Activated naive CD4-positive, alpha-beta T cell treated with anti-CD3 and anti-CD28 coated beads, Interleukin-2, amount 50 U/mL, for 72 hours (primary cell): ENCODE measurements around the gene PDE1A. TPM values are rescaled to one million over a fixed set of nuclear protein-coding genes. Genes with fewer than 3 reads are reported as not detected.
"Not testable (repeated sequence)": the region's sequence is repeated elsewhere in the genome, so short reads cannot be mapped to it uniquely, and the experiment has no call there.

Experiments used
- ATAC-seq, 2 donors: fragments of 150-1000 bp; cut with Tn5 transposase; 2 replicates each; pipeline ENCODE4 v1.10.0; 2021; ENCODE audit warnings: mild to moderate bottlenecking in 2 of 2, moderate library complexity in 2 of 2
- DNase-seq, 2 donors: peaks; one replicate each; pipeline ENCODE4 v3.0.0; 2021 to 2022; ENCODE audit warnings: low spot score in 2 of 2
- H3K27ac Mint-ChIP-seq, 2 donors: one replicate each; pipeline ENCODE4 v1.8.0; 2022; ENCODE audit warnings: mild to moderate bottlenecking in 2 of 2, mixed read lengths in 2 of 2
- H3K36me3 Mint-ChIP-seq, 2 donors: one replicate each; pipeline ENCODE4 v1.8.0; 2022; ENCODE audit warnings: mixed read lengths in 2 of 2
- H3K9me3 Mint-ChIP-seq, 2 donors: one replicate each; pipeline ENCODE4 v1.8.0; 2022; ENCODE audit warnings: mixed read lengths in 2 of 2
- total RNA-seq, 2 donors: library from RNA; stranded (reverse); gene quantifications; one replicate each; pipeline ENCODE4 v1.2.3, GENCODE V29; 2022

PDE1A gene
- total RNA-seq, 2 donors from 2014 or later = not detected

DNA sequence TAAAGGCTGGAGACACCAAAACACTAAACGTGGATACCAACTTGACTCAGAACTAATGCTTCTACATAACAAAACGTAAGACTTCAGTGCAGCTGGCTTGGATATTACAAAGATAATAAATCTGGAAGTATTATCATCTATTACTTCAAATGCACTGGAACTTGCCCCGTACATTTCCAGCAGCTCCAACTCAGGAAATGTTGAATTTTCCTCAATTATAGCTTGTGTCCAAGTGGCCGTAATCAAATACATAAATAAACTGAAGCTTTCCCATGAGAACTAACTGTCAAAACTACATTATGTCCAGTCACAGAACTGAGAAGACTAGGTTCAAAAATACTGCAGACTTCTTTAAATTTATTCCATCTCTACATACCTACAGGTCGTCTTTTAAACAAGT lies 6.2 kb downstream of the PDE1A start:
- Mint-ChIP-seq H3K9me3 (no peaks in the 10 kb centered on the region), H3K27ac (no peak overlapping the region), H3K36me3 (no peaks in the 10 kb centered on the region)
- DNase-seq (no peak), ATAC-seq (no peak)

DNA sequence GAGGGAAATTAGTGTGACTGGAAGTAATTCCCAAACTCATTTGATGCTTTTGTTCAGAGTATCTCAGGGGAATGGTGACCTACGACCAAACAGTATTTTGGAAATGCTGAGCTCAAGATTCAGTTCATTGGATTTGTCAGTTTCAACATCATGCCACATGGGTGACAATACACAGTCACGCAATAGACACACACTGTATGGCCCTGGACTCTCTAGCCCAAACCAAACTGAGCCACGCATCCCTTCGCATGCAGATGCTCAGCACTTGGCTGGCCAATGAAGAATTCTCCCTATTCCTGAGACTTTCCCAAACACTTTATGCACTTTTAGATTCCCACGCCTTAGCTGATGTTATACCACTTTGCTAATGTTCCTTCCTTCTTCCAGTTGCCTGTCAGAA lies 10.0 kb downstream of the PDE1A start:
- H3K36me3 Mint-ChIP-seq = no peaks in the 10 kb centered on the region
- DNase-seq = no peak
- H3K9me3 Mint-ChIP-seq = no peaks in the 10 kb centered on the region
- ATAC-seq = no peak
- H3K27ac Mint-ChIP-seq = no peak overlapping the region

DNA sequence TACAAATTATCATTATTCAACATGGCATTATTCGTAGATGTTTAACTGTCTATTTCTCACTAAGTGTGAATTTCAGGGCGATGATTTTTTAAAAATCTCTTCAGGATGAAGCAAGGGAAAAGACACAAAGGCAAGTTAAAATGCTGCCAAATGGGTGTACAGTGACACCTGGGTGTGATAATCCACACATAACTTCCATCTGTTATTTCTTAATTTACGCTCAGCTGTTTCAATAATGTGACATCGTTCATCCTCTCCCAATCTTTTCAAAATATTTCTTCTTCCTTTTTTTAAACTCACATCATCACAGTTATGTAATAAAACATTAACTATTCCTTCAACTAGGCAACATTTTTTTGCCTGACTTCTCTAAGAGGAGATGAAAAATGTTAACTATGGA lies 10.6 kb downstream of the PDE1A start:
- ATAC-seq = no peak
- H3K36me3 Mint-ChIP-seq = no peaks in the 10 kb centered on the region
- H3K9me3 Mint-ChIP-seq = no peaks in the 10 kb centered on the region
- DNase-seq = no peak
- H3K27ac Mint-ChIP-seq = no peak overlapping the region

DNA sequence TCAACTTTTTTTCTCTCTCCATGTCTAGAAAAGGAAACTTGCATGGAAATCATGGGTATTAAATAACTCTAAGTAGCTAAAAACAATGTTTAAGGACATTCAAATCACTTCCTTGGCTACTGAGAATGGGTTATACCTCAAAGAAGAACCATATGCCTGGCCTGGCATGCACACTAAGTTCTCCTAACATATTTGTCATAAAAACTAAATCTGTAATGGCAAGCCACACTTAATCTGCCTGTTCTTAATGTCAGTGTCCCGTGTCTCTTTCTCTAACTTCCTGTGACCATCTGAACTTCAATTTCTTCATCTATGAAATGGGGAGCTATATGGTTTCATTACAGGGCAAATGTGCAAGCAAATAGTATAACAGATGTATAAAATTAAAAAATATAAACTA lies 11.1 kb downstream of the PDE1A start:
- no peak for DNase-seq
- ATAC-seq = no peak
- H3K27ac Mint-ChIP-seq = no peak overlapping the region
- H3K9me3 Mint-ChIP-seq = no peaks in the 10 kb centered on the region
- no peaks in the 10 kb centered on the region for H3K36me3 Mint-ChIP-seq

DNA sequence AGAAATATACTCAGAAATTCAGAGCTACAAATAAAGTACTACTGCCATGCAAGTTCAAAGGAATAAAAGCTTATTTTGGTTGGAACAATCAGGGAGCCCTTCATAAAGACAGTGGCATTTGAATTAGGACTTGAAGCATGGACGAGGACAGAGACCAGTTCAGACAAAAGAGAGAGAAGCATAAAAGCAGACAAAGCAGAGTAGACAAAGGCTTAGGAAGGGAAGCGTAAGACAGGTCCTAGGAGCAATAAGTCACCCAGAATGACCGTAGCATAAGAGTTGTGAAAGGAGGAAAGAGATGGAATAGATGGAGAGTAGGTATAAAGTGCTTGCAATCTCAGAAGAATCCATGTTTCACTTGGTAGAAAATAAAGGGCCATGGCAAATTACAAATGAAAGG lies 14.0 kb downstream of the PDE1A start:
- peaks cover 7 to 9% of the 10 kb centered on the region in 2 donors for H3K9me3 Mint-ChIP-seq
- no peak overlapping the region for H3K27ac Mint-ChIP-seq
- ATAC-seq (no peak), DNase-seq (no peak)
- no peaks in the 10 kb centered on the region for H3K36me3 Mint-ChIP-seq

DNA sequence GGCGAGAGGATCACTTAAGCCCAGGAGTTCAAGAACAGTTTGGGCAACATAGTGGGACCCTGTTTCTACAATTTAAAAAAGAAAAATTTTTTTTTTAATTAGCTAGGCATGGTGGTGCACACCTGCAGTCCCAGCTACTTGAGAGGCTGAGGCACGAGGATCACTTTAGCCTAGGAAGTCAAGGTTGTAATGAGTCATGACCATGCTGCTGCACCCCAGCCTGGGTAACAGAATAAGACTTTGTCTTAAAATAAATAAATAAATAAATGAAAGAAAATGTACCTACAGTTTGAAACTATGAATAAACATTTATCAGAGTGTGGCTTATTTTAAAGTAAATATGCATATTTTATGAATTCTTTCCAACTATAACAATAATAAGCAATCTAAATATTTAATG lies 16.7 kb downstream of the PDE1A start:
- no peak for DNase-seq
- Mint-ChIP-seq H3K27ac (no peak overlapping the region), H3K9me3 (peaks cover 7 to 9% of the 10 kb centered on the region in 2 donors), H3K36me3 (no peaks in the 10 kb centered on the region)
- no peak for ATAC-seq

DNA sequence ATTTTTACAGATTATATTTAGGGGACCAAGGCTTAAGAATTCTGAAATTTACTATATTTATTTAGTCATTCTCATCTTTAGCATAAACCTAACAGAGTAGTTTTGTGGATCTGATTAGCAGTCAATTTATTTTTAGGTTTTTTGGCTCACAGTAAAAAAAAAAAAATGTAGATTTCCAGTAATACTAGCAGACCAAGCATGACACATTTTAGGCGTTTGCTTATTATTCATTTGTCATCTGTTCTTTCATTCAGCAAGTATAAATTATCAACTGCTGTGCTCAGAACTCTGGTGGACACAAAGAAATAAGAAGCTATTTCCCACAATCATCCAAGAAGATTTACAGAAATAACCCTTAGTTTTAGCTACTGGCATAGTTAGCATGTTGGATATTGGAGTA lies 20.6 kb downstream of the PDE1A start:
- Mint-ChIP-seq H3K9me3 (peaks cover 7 to 12% of the 10 kb centered on the region in 2 donors), H3K27ac (no peak overlapping the region), H3K36me3 (no peaks in the 10 kb centered on the region)
- DNase-seq (no peak), ATAC-seq (no peak)

DNA sequence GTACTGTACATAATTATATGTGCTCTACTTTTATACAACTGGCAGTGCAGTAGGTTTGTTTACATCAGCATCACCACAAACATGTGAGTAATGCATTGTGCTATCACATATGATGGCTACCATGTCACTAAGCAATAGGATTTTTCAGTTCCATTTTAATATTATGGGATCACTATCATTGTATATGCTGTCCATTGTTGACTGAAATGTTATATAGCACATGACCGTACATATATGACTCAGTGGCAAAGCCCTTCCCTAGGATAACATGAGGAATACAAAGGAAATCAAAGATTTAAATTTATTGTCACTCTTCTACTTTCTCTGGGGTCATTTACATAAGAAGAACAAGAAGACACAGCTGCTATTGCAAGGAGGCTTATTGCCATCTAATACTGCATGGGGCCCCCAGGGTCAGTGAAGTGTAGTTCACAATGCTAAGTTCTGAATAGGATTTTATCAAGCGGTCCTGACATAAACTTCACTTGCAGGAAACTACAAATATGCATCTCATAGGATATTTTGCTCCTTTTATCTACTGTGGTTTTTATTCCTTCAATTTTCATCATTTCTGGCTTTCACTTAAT lies 21.8 kb downstream of the PDE1A start:
- peaks cover 7 to 12% of the 10 kb centered on the region in 2 donors for H3K9me3 Mint-ChIP-seq
- no peaks in the 10 kb centered on the region for H3K36me3 Mint-ChIP-seq
- H3K27ac Mint-ChIP-seq = no peak overlapping the region
- ATAC-seq (no peak), DNase-seq (no peak)

DNA sequence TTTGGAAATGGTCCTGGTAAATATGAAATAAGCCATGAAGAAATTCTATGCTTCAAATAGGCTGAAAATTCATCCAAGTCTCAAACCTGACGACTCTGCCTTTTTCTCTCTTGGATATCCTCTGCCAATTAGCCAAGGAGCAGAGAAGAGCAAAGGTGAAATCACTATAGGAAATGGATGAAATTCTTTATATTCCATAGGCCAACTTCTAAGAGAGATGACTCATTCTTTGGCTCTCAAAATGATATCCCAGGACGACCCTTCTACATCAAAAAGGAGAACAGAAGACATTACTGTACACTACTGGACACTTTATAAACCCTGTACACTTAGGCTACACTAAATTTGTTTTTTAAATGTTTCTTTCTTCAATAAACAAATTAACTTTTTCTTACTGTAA lies 22.7 kb downstream of the PDE1A start:
- DNase-seq (no peak), ATAC-seq (no peak)
- Mint-ChIP-seq H3K27ac (no peak overlapping the region), H3K9me3 (peaks cover 6 to 10% of the 10 kb centered on the region in 2 donors), H3K36me3 (no peaks in the 10 kb centered on the region)

DNA sequence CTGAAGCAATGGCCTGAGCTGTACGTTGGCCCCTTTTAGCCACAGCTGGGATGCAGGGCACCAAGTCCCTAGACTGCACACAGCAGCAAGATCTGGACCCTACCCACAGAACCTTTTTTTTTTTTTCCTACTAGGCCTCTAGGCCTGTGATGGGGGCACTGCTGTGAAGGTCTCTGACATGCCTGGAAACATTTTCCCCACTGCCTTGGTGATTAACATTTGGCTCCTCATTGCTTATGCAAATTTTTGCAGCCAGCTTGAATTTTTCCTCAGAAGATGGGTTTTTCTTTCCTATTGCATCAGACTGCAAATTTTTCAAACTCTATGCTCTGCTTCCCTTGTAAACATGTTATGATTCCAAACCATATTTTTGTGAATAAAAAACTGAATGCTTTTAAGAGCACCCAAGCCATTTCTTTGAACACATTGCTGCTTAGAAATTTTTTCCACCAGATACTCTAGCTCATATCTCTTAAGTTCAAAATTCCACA lies 33.5 kb downstream of the PDE1A start:
- no peaks in the 10 kb centered on the region for H3K9me3 Mint-ChIP-seq
- H3K36me3 Mint-ChIP-seq = no peaks in the 10 kb centered on the region
- no peak overlapping the region for H3K27ac Mint-ChIP-seq
- ATAC-seq (no peak), DNase-seq (no peak)

DNA sequence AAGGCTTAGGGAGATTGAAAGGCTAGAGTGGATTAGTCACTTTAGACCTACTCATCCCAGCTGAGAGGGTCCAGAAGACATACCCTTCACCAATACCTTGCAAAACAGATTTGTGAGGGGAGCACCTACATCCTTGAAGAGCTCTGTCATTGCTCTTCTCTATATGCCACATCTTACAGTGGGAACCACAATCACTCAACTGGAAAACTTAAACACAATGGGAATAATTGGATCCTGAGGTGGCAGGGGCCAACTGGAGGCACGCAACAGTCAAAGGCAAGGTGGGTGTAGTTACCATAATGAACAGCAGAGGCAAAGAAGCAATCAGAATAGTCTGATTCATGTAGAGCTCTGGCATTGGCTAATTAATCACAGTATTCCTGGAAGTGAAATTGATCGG lies 35.4 kb downstream of the PDE1A start:
- H3K9me3 Mint-ChIP-seq = no peaks in the 10 kb centered on the region
- DNase-seq (no peak), ATAC-seq (no peak)
- H3K27ac Mint-ChIP-seq = no peak overlapping the region
- no peaks in the 10 kb centered on the region for H3K36me3 Mint-ChIP-seq

DNA sequence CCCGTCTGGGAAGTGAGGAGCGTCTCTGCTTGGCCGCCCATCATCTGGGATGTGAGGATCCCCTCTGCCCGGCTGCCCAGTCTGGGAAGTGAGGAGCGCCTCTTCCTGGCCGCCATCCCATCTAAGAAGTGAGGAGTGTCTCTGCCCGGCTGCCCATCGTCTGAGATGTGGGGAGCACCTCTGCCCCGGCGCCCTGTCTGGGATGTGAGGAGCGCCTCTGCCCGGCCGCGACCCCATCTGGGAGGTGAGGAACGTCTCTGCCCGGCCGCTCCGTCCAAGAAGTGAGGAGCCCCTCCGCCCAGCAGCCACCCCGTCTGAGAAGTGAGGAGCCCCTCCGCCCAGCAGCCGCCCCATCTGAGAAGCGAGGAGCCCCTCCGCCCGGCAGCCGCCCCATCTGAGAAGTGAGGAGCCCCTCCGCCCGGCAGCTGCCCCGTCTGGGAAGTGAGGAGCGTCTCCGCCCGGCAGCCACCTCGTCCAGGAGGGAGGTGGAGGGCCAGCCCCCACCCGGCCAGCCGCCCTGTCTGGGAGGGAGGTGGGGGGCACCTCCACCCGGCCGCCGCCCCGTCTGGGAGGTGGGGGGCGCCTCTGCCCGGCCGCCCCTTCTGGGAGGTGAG lies 40.5 kb downstream of the PDE1A start:
- not testable (repeated sequence) for H3K36me3 Mint-ChIP-seq, ATAC-seq, H3K27ac Mint-ChIP-seq, DNase-seq
- H3K9me3 Mint-ChIP-seq = peaks cover 10 to 18% of the 10 kb centered on the region in 2 donors

DNA sequence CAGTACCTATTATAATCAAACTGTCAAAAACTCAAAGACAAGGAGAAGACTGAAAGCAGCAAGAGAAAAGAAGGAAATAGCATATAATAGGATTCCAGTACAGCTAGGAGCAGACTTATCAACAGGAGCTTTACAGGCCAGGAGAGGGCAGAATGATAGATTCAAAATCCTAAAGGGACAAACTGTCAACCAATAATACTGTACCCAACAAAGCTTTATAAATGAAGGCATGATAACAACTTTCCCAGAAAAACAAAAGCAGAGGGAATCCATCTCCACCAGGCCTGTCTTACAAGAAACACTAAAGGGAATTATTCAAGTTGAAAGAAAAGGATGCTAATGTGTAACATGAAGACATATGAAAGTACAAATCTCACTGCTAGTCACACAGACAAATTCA lies 42.0 kb downstream of the PDE1A start:
- Mint-ChIP-seq H3K36me3 (no peaks in the 10 kb centered on the region), H3K27ac (no peak overlapping the region), H3K9me3 (peaks cover 10 to 18% of the 10 kb centered on the region in 2 donors)
- ATAC-seq (no peak), DNase-seq (no peak)

DNA sequence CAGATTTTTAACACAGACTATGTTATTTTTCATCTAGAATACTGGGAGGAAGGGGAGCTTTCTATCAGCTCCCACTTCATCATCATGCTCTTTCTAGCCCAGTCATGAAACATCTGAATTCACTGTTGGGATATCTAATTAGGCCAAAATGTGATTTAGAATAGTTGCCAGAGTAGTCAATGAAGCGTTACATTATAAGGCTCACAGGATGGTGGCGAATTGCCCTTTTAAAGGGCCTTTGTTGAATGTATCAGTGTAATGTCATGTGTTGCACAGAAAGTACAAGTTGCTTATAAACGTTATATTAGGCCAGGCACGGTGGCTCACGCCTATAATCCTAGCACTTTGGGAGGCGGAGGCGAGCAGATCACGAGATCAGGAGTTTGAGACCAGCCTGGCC lies 45.6 kb downstream of the PDE1A start:
- peaks cover 16 to 24% of the 10 kb centered on the region in 2 donors for H3K9me3 Mint-ChIP-seq
- DNase-seq (no peak), ATAC-seq (no peak)
- no peaks in the 10 kb centered on the region for H3K36me3 Mint-ChIP-seq
- no peak overlapping the region for H3K27ac Mint-ChIP-seq

DNA sequence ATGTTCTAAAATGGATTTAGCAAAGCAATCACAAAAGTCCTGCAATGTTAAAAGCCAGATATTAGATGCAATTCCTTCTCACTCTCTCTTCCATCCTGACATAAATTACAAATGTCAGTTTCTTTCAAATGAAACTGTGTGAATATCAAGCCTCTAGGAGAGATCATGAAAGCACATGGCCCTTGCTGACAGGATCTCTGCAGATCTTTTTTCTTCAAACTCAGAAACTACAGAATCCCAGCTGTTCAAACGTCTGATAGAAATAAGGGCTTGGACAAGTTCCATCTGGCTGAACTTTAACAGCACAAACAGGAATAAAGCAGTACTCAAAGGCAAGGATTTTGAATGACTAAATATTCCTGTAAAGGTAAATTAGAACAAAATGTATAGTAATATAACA lies 47.6 kb downstream of the PDE1A start:
- Mint-ChIP-seq H3K9me3 (peaks cover 18 to 26% of the 10 kb centered on the region in 2 donors), H3K27ac (no peak overlapping the region), H3K36me3 (no peaks in the 10 kb centered on the region)
- DNase-seq (no peak), ATAC-seq (no peak)

DNA sequence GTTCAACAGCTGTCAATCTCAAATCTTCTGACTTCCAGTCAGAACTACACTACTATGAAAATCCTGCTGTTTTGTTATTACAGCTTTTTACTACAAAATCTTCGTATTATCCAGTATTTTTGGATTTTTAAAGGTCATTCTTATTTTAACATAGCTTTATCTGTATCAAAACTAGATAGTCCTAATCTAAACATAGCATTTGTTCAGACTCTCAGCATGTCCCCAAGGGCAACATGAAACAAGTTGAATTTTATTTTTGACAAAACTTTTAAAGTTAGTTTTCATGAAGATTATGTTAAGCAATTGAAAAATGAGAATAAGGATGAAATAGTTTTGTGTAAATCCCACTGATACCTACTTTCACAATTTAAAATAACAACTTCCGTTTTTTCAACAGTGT lies 48.1 kb downstream of the PDE1A start:
- DNase-seq (no peak), ATAC-seq (no peak)
- H3K9me3 Mint-ChIP-seq = peaks cover 18 to 26% of the 10 kb centered on the region in 2 donors
- no peak overlapping the region for H3K27ac Mint-ChIP-seq
- H3K36me3 Mint-ChIP-seq = no peaks in the 10 kb centered on the region

DNA sequence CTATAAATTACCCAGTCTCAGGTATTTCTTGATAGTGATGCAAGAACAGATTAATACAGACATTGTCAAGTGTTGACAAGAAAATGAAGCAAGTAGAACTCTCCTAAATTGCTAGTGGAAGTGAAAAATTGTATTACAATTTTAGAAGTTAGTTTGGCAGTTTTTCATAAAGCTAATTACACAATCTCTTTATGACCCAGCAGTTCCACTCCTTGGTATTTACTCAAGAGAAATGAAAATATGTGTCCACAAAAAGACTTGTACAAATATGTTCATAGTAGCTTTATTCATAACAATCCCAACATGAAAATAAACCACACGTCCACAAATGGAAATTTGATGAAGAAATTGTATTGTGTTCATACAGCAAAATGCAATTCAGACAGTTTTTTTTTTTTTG lies 49.4 kb downstream of the PDE1A start:
- ATAC-seq = no peak
- DNase-seq = no peak
- H3K9me3 Mint-ChIP-seq = peaks cover 14 to 18% of the 10 kb centered on the region in 2 donors
- no peak overlapping the region for H3K27ac Mint-ChIP-seq
- no peaks in the 10 kb centered on the region for H3K36me3 Mint-ChIP-seq

DNA sequence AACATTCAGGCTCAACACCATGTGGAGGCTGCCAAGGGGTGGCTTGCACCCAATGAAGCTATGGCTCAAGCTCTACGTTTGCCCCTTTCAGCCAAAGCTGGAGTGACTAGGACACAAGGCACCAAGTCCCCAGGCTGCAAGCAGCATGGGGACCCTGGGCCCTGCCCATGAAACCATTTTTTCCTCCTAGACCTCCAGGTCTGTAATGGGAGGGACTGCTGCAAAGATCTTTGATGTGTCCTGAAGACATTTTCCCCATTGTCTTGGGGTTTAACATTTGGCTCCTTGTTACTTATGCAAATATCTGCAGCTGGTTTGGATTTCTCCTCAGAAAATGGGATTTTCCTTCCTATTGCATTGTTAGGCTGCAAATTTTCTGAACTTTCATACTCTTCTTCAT lies 51.0 kb downstream of the PDE1A start:
- H3K36me3 Mint-ChIP-seq = no peaks in the 10 kb centered on the region
- DNase-seq = no peak

More for the DNA sequence above, 51.0 kb downstream of the PDE1A start:
- no peak for ATAC-seq
- Mint-ChIP-seq H3K9me3 (peaks cover 14 to 18% of the 10 kb centered on the region in 2 donors), H3K27ac (no peak overlapping the region)
